ENCODE results near the gene DLGAP1. TPM values are rescaled to one million over a fixed set of nuclear protein-coding genes. Genes with fewer than 3 reads are reported as not detected.

The DLGAP1 gene
- total RNA-seq, 2 experiments from 2014 or later, result not detected

- Mint-ChIP-seq H3K36me3 (ENCODE audit: low read depth) (no peaks in the 10 kb centered on the region), H3K27ac (no peak overlapping the region), H3K9me3 (ENCODE audit: insufficient read depth) (no peaks in the 10 kb centered on the region), H3K27me3 (ENCODE audit: low read depth) (peaks cover 2% of the 10 kb centered on the region), H3K4me1 (ENCODE audit: low read depth) (no peaks in the 10 kb centered on the region), H3K4me3 (no peak overlapping the region)
- ChIA-PET POLR2A (no interaction called here), CTCF (no interaction called here)
- DNase-seq, result no peak
- no peak for ATAC-seq
Observed at GRCh38 chr18:3560755-3561154, 894.4 kb downstream of the DLGAP1 start.

- no peaks in the 10 kb centered on the region for H3K9me3 Mint-ChIP-seq (ENCODE audit: insufficient read depth)
- H3K36me3 Mint-ChIP-seq (ENCODE audit: low read depth), result no peaks in the 10 kb centered on the region
- ATAC-seq, result no peak
- DNase-seq, result no peak
- H3K4me3 Mint-ChIP-seq, result no peak overlapping the region
- POLR2A ChIA-PET, result no interaction called here
- CTCF ChIA-PET, result no interaction called here
- H3K27ac Mint-ChIP-seq, result no peak overlapping the region
- H3K27me3 Mint-ChIP-seq (ENCODE audit: low read depth), result peaks cover 3% of the 10 kb centered on the region
- H3K4me1 Mint-ChIP-seq (ENCODE audit: low read depth), result no peaks in the 10 kb centered on the region
Observed at GRCh38 chr18:3554811-3555427, 900.2 kb downstream of the DLGAP1 start.

- ATAC-seq (no peak), DNase-seq (no peak)
- H3K36me3 Mint-ChIP-seq (ENCODE audit: low read depth), result no peaks in the 10 kb centered on the region
- H3K4me3 Mint-ChIP-seq, result no peak overlapping the region
- no peaks in the 10 kb centered on the region for H3K4me1 Mint-ChIP-seq (ENCODE audit: low read depth)
- ChIA-PET CTCF (no interaction called here), POLR2A (no interaction called here)
- H3K27ac Mint-ChIP-seq, result no peak overlapping the region
- no peaks in the 10 kb centered on the region for H3K9me3 Mint-ChIP-seq (ENCODE audit: insufficient read depth)
- H3K27me3 Mint-ChIP-seq (ENCODE audit: low read depth), result peaks cover 3% of the 10 kb centered on the region
Observed at GRCh38 chr18:3554091-3554601, 901.0 kb downstream of the DLGAP1 start.

GRCh38 chr18:3552305-3552704, 902.8 kb downstream of the DLGAP1 start:
- ATAC-seq (no peak), DNase-seq (no peak)
- Mint-ChIP-seq H3K27me3 (ENCODE audit: low read depth) (peaks cover 1% of the 10 kb centered on the region), H3K9me3 (ENCODE audit: insufficient read depth) (no peaks in the 10 kb centered on the region), H3K4me3 (no peak overlapping the region), H3K4me1 (ENCODE audit: low read depth) (no peaks in the 10 kb centered on the region), H3K27ac (no peak overlapping the region), H3K36me3 (ENCODE audit: low read depth) (no peaks in the 10 kb centered on the region)
- ChIA-PET CTCF (no interaction called here), POLR2A (no interaction called here)

GRCh38 chr18:3547891-3548615, 907.1 kb downstream of the DLGAP1 start:
- no peak for ATAC-seq
- no peak overlapping the region for H3K27ac Mint-ChIP-seq
- H3K27me3 Mint-ChIP-seq (ENCODE audit: low read depth), result no peaks in the 10 kb centered on the region
- no peaks in the 10 kb centered on the region for H3K9me3 Mint-ChIP-seq (ENCODE audit: insufficient read depth)
- H3K36me3 Mint-ChIP-seq (ENCODE audit: low read depth), result no peaks in the 10 kb centered on the region
- no peak for DNase-seq
- CTCF ChIA-PET, result interaction anchor here (0.7 kb wide), 1 partner anchor 1457 kb away, joined by 3 read pairs; no protein-coding TSS in a partner anchor
- no peaks in the 10 kb centered on the region for H3K4me1 Mint-ChIP-seq (ENCODE audit: low read depth)
- POLR2A ChIA-PET, result no interaction called here
- no peak overlapping the region for H3K4me3 Mint-ChIP-seq

- DNase-seq (no peak), ATAC-seq (no peak)
- H3K36me3 Mint-ChIP-seq (ENCODE audit: low read depth), result no peaks in the 10 kb centered on the region
- POLR2A ChIA-PET, result no interaction called here
- H3K27ac Mint-ChIP-seq, result no peak overlapping the region
- H3K27me3 Mint-ChIP-seq (ENCODE audit: low read depth), result no peaks in the 10 kb centered on the region
- no peak overlapping the region for H3K4me3 Mint-ChIP-seq
- no peaks in the 10 kb centered on the region for H3K9me3 Mint-ChIP-seq (ENCODE audit: insufficient read depth)
- no peaks in the 10 kb centered on the region for H3K4me1 Mint-ChIP-seq (ENCODE audit: low read depth)
- CTCF ChIA-PET, result interaction anchor here (0.7 kb wide), 1 partner anchor 40 kb away, joined by 3 read pairs; no protein-coding TSS in a partner anchor
Observed at GRCh38 chr18:3546106-3546505, 909.0 kb downstream of the DLGAP1 start.

GRCh38 chr18:3544537-3544936, 910.6 kb downstream of the DLGAP1 start:
- ChIA-PET POLR2A (no interaction called here), CTCF (no interaction called here)
- no peak for ATAC-seq
- no peak overlapping the region for H3K27ac Mint-ChIP-seq
- no peaks in the 10 kb centered on the region for H3K36me3 Mint-ChIP-seq (ENCODE audit: low read depth)
- H3K9me3 Mint-ChIP-seq (ENCODE audit: insufficient read depth), result no peaks in the 10 kb centered on the region
- no peak overlapping the region for H3K4me3 Mint-ChIP-seq
- no peak for DNase-seq
- H3K27me3 Mint-ChIP-seq (ENCODE audit: low read depth), result no peaks in the 10 kb centered on the region
- H3K4me1 Mint-ChIP-seq (ENCODE audit: low read depth), result no peaks in the 10 kb centered on the region

GRCh38 chr18:3541549-3542386, 913.3 kb downstream of the DLGAP1 start:
- no peak for ATAC-seq
- H3K27ac Mint-ChIP-seq, result no peak overlapping the region
- no peaks in the 10 kb centered on the region for H3K9me3 Mint-ChIP-seq (ENCODE audit: insufficient read depth)
- no peaks in the 10 kb centered on the region for H3K36me3 Mint-ChIP-seq (ENCODE audit: low read depth)
- DNase-seq, result no peak
- CTCF ChIA-PET, result no interaction called here
- H3K4me1 Mint-ChIP-seq (ENCODE audit: low read depth), result no peaks in the 10 kb centered on the region
- H3K27me3 Mint-ChIP-seq (ENCODE audit: low read depth), result peaks cover 5% of the 10 kb centered on the region
- no peak overlapping the region for H3K4me3 Mint-ChIP-seq
- POLR2A ChIA-PET, result no interaction called here

- DNase-seq (no peak), ATAC-seq (no peak)
- no peaks in the 10 kb centered on the region for H3K36me3 Mint-ChIP-seq (ENCODE audit: low read depth)
- H3K4me1 Mint-ChIP-seq (ENCODE audit: low read depth), result no peaks in the 10 kb centered on the region
- CTCF ChIA-PET, result no interaction called here
- H3K9me3 Mint-ChIP-seq (ENCODE audit: insufficient read depth), result no peaks in the 10 kb centered on the region
- POLR2A ChIA-PET, result no interaction called here
- H3K27ac Mint-ChIP-seq, result no peak overlapping the region
- H3K27me3 Mint-ChIP-seq (ENCODE audit: low read depth), result peaks cover 5% of the 10 kb centered on the region
- no peak overlapping the region for H3K4me3 Mint-ChIP-seq
Observed at GRCh38 chr18:3540805-3541548, 914.1 kb downstream of the DLGAP1 start.

- ChIA-PET CTCF (no interaction called here), POLR2A (no interaction called here)
- Mint-ChIP-seq H3K9me3 (ENCODE audit: insufficient read depth) (no peaks in the 10 kb centered on the region), H3K36me3 (ENCODE audit: low read depth) (no peaks in the 10 kb centered on the region), H3K4me1 (ENCODE audit: low read depth) (no peaks in the 10 kb centered on the region), H3K27ac (no peak overlapping the region), H3K4me3 (no peak overlapping the region), H3K27me3 (ENCODE audit: low read depth) (peaks cover 5% of the 10 kb centered on the region)
- ATAC-seq (no peak), DNase-seq (no peak)
Observed at GRCh38 chr18:3538954-3539617, 916.0 kb downstream of the DLGAP1 start.

GRCh38 chr18:3538456-3538855, 916.7 kb downstream of the DLGAP1 start:
- ATAC-seq (no peak), DNase-seq (no peak)
- Mint-ChIP-seq H3K27me3 (ENCODE audit: low read depth) (peaks cover 5% of the 10 kb centered on the region), H3K27ac (no peak overlapping the region), H3K9me3 (ENCODE audit: insufficient read depth) (no peaks in the 10 kb centered on the region), H3K4me3 (no peak overlapping the region), H3K4me1 (ENCODE audit: low read depth) (no peaks in the 10 kb centered on the region), H3K36me3 (ENCODE audit: low read depth) (no peaks in the 10 kb centered on the region)
- CTCF ChIA-PET, result no interaction called here
- POLR2A ChIA-PET, result no interaction called here
